Osteoblast (primary cell): ENCODE data around the gene YBX2. TPM values are rescaled to one million over a fixed set of nuclear protein-coding genes. Genes with fewer than 3 reads are reported as not detected.

Source experiments
- DNase-seq: peaks from one replicate; pipeline ENCODE4 v3.0.0; 2011; ENCODE audit warnings: low spot score, mixed read lengths; ENCODE audit not compliant: insufficient read length; ENCODE audit errors: missing footprints
- H2AFZ ChIP-seq: 2 replicates; pipeline ENCODE4 v1.6.0; 2011; ENCODE audit warnings: mild to moderate bottlenecking, low read length
- H3K27ac ChIP-seq: 2 replicates; pipeline ENCODE4 v1.5.1; 2011; ENCODE audit warnings: mild to moderate bottlenecking, low read depth, low read length, moderate library complexity
- H3K27me3 ChIP-seq: 2 replicates; pipeline ENCODE4 v1.6.0; 2012; ENCODE audit warnings: mild to moderate bottlenecking, control low read depth, inconsistent platforms, low read length, moderate library complexity; ENCODE audit not compliant: insufficient read depth
- H3K36me3 ChIP-seq: 2 replicates; pipeline ENCODE4 v1.5.1; 2011; ENCODE audit warnings: mild to moderate bottlenecking, low read length, control low read depth, moderate library complexity; ENCODE audit not compliant: insufficient read depth
- H3K4me1 ChIP-seq: 2 replicates; pipeline ENCODE4 v1.5.1; 2011; ENCODE audit warnings: mild to moderate bottlenecking, low read length, control low read depth, moderate library complexity; ENCODE audit not compliant: insufficient read depth
- H3K4me2 ChIP-seq: 2 replicates; pipeline ENCODE4 v1.6.0; 2011; ENCODE audit warnings: mild to moderate bottlenecking, low read length; ENCODE audit not compliant: insufficient read depth
- H3K4me3 ChIP-seq: fragments of 200-600 bp; sonication (generic); 3 replicates; pipeline ENCODE4 v1.5.1; 2012; ENCODE audit warnings: mild to moderate bottlenecking, low read length, inconsistent platforms; ENCODE audit not compliant: insufficient read depth
- H3K79me2 ChIP-seq: 2 replicates; pipeline ENCODE4 v1.6.0; 2012; ENCODE audit warnings: mild to moderate bottlenecking, low read length, control low read depth, inconsistent platforms; ENCODE audit not compliant: insufficient read depth
- H3K9me3 ChIP-seq: 2 replicates; pipeline ENCODE4 v1.5.1; 2011; ENCODE audit warnings: low read depth, low read length, control low read depth
- H4K20me1 ChIP-seq: 2 replicates; pipeline ENCODE4 v1.6.0; 2012; ENCODE audit warnings: mild to moderate bottlenecking, low read length, control low read depth; ENCODE audit not compliant: insufficient read depth
- total RNA-seq: library from RNA; depleted of rRNA; stranded (reverse); fragments of >200 nt; gene quantifications from 2 replicates; pipeline ENCODE4 v1.2.3, GENCODE V29; 2012
- TF ChIP-seq, protein P1 (sequence below): IDR thresholded peaks from 2 replicates; pipeline ENCODE4 v1.5.1; 2011; ENCODE audit warnings: mild to moderate bottlenecking, low read depth, low read length, moderate library complexity; ENCODE audit errors: extremely low read depth

YBX2 gene
- total RNA-seq, 1 donor, result not detected

DNA sequence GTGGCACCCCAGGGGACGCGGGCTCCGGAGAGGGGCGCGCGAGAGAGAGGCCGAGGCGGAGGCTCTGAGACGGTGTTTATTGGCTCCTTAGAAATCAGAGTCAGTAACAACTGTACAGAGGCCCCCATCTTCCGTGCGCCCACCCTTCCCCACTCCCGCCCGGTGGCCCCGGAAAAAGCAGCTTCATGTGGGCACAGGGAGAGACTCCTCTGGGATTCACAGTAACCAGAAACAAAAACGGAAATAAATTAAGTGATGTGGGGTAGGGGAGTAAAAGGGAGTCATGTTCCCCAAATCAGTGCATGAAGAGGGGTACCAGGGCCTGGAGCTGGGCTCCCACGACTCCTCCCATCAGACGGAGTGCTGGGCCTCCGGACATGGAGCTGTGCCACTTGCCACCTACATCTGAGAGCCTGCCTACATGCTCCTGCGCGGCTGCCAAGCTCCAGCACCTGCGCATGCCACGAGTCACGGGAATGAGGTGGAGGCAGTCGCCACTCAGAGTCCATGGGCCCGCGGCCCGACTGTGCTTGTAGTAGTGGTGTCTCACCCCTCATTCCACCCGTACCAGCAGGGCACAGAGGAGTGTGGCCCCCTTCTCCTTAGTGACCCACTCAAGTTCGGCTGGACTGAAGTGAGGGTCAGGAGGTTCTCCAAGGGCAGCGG lies 21.3 kb upstream of the YBX2 start:
- Histone ChIP-seq H3K27me3 (no peaks in the 10 kb centered on the region), H2AFZ (peak overlapping the region; percentile 61), H3K4me3 (peak overlapping the region; percentile 91), H4K20me1 (peaks cover 37% of the 10 kb centered on the region), H3K4me1 (peaks cover 28% of the 10 kb centered on the region), H3K9me3 (no peaks in the 10 kb centered on the region), H3K4me2 (peak overlapping the region; percentile 97), H3K27ac (peak overlapping the region; percentile 70), H3K36me3 (peaks cover 64% of the 10 kb centered on the region), H3K79me2 (peaks cover 37% of the 10 kb centered on the region)
- TF ChIP-seq, protein P1, sequence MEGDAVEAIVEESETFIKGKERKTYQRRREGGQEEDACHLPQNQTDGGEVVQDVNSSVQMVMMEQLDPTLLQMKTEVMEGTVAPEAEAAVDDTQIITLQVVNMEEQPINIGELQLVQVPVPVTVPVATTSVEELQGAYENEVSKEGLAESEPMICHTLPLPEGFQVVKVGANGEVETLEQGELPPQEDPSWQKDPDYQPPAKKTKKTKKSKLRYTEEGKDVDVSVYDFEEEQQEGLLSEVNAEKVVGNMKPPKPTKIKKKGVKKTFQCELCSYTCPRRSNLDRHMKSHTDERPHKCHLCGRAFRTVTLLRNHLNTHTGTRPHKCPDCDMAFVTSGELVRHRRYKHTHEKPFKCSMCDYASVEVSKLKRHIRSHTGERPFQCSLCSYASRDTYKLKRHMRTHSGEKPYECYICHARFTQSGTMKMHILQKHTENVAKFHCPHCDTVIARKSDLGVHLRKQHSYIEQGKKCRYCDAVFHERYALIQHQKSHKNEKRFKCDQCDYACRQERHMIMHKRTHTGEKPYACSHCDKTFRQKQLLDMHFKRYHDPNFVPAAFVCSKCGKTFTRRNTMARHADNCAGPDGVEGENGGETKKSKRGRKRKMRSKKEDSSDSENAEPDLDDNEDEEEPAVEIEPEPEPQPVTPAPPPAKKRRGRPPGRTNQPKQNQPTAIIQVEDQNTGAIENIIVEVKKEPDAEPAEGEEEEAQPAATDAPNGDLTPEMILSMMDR, result no peak
- DNase-seq, result peak; percentile 88

DNA sequence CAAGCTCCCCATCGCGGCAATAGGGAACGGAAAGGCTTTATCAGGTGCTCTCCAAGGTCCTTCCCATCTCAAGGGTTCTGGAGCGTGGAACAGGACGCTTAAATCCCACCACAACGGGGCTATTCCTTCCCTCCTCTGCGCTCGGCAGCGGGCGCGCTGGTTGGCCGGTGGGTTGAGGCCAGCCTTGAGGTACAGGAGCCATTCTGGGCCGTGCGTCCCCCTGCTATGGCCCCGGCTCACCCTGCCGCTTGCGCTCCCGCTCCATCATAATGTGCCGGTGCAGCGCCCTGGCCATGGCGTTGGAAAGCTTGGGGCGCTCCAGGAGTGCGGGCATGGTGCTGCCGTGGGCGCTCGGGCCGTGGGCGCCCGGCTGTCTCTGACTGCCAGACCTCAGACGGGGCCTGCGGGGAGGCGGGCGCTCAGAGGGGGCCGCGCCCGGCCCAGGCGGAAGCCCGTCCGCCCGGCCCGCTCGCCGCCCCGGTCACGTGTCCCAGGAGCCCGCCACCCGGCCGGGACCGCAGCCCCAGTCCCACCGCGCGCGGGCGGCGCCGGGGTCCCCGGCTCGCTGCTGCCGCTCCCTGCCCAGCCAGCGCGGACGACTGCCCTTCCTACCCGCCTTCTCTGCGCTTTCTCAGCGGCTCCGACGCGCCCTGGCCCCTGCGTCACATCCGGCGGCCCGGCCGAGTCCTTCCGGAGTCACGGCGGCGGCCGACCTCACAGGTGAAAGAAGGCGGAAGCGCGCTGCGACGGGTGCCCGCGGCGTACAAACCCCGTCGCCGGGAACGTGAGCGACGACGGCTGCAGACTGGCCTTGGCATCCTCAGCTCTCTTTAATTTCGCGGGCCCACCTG lies 20.5 kb upstream of the YBX2 start, which contains the start of gene GPS2:
Gene GPS2, minus strand, starts transcription at position 642 of the 851 bp plus-strand sequence. Its CDS starts 308 bp downstream, at position 334.
- H3K4me3 ChIP-seq, result peak within 1 kb of the TSS; percentile 91
- H3K9me3 ChIP-seq, result no peaks in the 10 kb centered on the region
- H3K4me2 ChIP-seq, result peak within 1 kb of the TSS; percentile 97
- peaks cover 64% of the 10 kb centered on the region for H3K36me3 ChIP-seq
- peaks cover 31% of the 10 kb centered on the region for H3K4me1 ChIP-seq
- H3K27ac ChIP-seq, result peak within 1 kb of the TSS; percentile 70
- no peaks in the 10 kb centered on the region for H3K27me3 ChIP-seq
- TF ChIP-seq, protein P1, result no peak
- peaks cover 45% of the 10 kb centered on the region for H4K20me1 ChIP-seq
- peaks cover 45% of the 10 kb centered on the region for H3K79me2 ChIP-seq
- DNase-seq, result peak; percentile 99
- H2AFZ ChIP-seq, result peak within 1 kb of the TSS; percentile 61

DNA sequence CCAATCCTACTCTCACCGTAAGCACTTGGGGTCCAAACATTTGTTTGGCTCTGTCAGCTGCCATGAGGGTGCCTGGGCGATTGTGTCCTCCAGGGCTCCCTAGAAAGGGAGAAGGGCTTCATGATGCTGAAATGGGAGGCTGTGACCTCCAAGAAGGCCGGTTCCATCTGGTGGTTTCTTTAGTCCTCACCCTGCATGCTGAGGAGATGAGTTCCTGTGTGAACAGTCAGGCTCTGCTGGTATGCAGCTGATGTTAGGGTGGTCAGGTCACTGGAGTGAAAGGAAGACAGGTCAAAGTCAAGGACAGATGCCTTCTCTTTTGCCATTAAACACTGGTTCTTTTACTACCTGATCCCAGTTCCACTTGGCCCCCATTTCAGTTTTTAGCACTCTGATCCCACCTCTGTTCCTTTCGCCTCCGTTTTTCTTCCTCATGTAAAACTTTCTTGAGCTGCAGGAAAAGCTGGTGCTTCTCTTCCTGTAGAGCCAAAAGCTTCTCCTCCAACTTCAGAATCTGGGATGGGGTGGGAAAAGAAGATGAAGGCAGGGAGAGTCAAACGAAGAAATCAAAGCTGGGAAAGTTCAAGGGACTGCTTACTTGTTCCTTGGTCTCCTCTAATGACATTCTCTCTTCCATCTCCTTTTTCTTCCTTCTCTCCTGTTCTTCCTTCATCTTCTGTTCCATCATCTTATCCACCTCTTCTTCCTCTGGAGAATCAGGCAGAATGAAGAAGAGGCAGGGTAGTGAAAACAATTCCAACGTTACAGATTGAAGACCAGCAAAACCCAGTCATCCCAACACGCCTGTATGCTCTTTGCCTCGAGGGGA lies 19.7 kb upstream of the YBX2 start:
- Histone ChIP-seq H2AFZ (no peak overlapping the region), H3K27ac (peak overlapping the region; percentile 70), H3K4me2 (peak overlapping the region; percentile 97), H3K27me3 (no peaks in the 10 kb centered on the region), H3K4me1 (peaks cover 39% of the 10 kb centered on the region), H3K9me3 (no peaks in the 10 kb centered on the region), H4K20me1 (peaks cover 53% of the 10 kb centered on the region), H3K4me3 (peak overlapping the region; percentile 91), H3K79me2 (peaks cover 53% of the 10 kb centered on the region), H3K36me3 (peaks cover 72% of the 10 kb centered on the region)
- TF ChIP-seq, protein P1, result no peak
- DNase-seq, result peak; percentile 89
